ENCODE results near the gene OR10V1.

GRCh38 chr11:59728154-59728553 lies 14.5 kb upstream of the OR10V1 start:
- TF ChIP-seq POLR2A (IDR thresholded peaks at IDR 0.05; ENCODE audit: low read depth, low read length) (no peak), POLR2AphosphoS5 (IDR thresholded peaks at IDR 0.05; ENCODE audit: low read depth, low read length) (no peak), TAF1 (IDR thresholded peaks at IDR 0.05; ENCODE audit: low read depth, low read length) (no peak)

Measured in GM12891 (cell line).